GM18505 (cell line): ENCODE measurements around the gene C6.

ENCODE experiments used
- ATAC-seq: cut with Tn5 transposase; IDR thresholded peaks from one replicate; pipeline ENCODE4 v1.9.1; 2021; ENCODE audit not compliant: unreplicated experiment
- POLR2A ChIP-seq: IDR thresholded peaks from 4 replicates; pipeline ENCODE4 v1.6.1; 2011; ENCODE audit warnings: borderline replicate concordance; ENCODE audit not compliant: insufficient read depth, insufficient read length; ENCODE audit errors: extremely low read depth

C6 gene

GRCh38 chr5:41182666-41183065 is 30.7 kb downstream of the C6 start:
- no peak for ATAC-seq

DNA sequence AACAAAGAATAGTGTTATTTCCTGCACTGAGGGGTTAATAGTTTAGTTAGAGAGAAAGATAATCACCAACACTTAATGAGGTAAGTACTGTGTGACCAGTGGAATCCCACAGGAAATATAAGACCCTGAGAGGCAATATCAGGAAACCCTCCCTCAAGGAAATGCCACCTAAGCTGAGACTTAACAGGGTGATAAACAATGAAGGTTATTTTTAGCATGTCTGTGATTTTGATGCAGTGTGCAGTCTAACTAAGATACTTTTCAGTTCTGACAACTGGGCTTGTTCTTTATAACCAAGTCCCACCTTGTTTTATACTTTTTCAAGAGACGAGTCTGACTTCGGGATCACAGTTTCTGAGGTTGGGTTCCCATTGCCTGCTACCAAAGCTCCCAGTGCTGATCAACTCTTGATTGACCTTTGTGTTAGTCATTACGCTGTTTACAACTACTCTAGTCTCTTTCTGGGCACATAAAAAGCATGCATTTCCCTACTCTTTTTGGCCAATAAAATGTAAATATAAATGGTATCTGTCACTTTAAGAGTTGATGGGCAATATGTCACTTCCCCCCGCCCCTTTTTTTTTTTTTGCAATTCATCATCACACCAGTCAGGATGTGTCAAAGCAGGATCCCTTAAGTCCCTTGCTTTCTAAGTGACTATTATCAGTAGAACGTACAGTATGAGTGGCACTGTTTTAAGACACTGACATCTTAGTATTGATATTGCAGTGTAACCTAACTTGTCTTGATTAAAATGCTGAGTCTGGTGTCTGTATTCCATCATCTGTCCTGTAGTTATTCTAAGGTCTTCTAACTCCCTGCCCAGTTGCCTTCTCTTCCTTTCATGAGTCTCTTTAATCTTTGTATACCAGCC is 31.4 kb downstream of the C6 start:
- no peak for TF ChIP-seq POLR2A
- no peak for ATAC-seq

More at GRCh38 chr5:41182666-41183065, 30.7 kb downstream of the C6 start:
- no peak for TF ChIP-seq POLR2A

GRCh38 chr5:41176952-41177351 is 36.4 kb downstream of the C6 start:
- TF ChIP-seq POLR2A, result no peak

GRCh38 chr5:41172012-41172411 is 41.3 kb downstream of the C6 start:
- ATAC-seq, result no peak
- TF ChIP-seq POLR2A, result no peak

More at GRCh38 chr5:41176952-41177351, 36.4 kb downstream of the C6 start:
- no peak for ATAC-seq

- ATAC-seq, result no peak
- TF ChIP-seq POLR2A, result no peak
Observed at GRCh38 chr5:41161271-41161670, 52.1 kb downstream of the C6 start.

- no peak for TF ChIP-seq POLR2A
Observed at GRCh38 chr5:41157272-41157894, 55.9 kb downstream of the C6 start.

GRCh38 chr5:41156739-41157138 is 56.6 kb downstream of the C6 start:
- TF ChIP-seq POLR2A, result no peak
- no peak for ATAC-seq

More at GRCh38 chr5:41157272-41157894, 55.9 kb downstream of the C6 start:
- no peak for ATAC-seq

GRCh38 chr5:41154491-41154890 is 58.8 kb downstream of the C6 start:
- ATAC-seq, result no peak
- TF ChIP-seq POLR2A, result no peak

DNA sequence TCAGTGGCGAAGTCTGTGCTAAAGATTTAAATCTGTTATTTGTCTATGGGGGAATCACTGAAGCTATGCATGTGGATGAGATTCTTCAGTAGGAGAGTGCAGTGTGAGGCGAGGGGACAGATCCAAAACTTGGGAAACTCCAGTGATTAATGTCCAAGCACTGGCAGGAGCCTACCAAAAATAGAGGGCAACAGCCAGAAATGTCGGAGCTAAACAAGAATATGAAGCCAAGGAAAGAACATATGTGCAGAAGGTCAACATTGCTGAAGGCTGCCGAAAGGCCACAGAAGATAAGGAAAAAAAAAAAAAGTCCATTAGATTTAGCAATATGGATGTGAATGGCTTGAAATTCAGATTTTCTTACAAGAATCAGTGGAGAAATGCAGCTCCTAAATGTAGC is 61.8 kb downstream of the C6 start:
- no peak for ATAC-seq
- no peak for TF ChIP-seq POLR2A

- TF ChIP-seq POLR2A, result no peak
- ATAC-seq, result no peak
Observed at GRCh38 chr5:41148448-41148847, 64.9 kb downstream of the C6 start.

- no peak for TF ChIP-seq POLR2A
- ATAC-seq, result no peak
Observed at GRCh38 chr5:41145306-41145705, 68.0 kb downstream of the C6 start.

GRCh38 chr5:41143131-41143901 is 70.0 kb downstream of the C6 start:
- no peak for ATAC-seq
- TF ChIP-seq POLR2A, result no peak

DNA sequence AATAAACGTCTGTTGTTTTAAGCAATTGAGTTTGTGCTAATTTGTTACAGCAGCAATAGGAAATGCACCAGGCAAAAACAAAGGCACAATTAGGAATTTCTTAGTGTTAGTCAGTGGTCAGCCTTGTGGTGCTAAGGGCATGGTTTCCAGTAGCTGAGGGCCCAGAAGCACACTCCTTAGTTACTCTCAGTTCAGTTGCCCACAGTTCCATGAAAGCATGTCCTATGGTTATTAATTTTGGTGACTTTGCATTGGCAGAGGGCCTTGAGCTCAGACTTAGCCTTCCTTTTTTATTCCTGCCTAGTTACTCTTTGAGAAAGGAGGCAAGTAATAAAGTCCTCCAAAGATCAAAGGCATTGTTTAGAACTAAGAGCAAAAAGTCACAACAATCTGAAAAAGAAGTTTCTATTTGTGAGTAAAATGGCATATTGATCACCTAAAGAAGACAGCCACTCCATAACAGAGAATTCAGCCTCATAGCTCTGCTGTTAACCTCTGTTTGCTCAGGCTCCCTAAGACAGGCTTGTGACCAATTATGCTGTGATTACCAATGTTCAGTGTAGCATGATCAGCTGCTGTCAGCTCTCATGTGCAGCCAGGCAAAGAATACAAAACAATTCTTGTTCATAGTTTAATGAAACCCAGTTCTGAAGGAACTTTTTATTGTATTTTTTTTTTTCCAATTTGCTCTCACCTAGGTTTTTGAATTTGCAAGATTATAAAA is 85.2 kb downstream of the C6 start:
- no peak for ATAC-seq
- TF ChIP-seq POLR2A, result no peak
